Endothelial cell of umbilical vein (primary cell): ENCODE measurements around the gene ZBTB7C. TPM values are rescaled to one million over a fixed set of nuclear protein-coding genes. Genes with fewer than 3 reads are reported as not detected.

Experiments
- BruUV-seq: library from RNA; stranded (reverse); fragments of 400-500 nt; replicated peaks from 2 replicates; lab custom pipeline; 2021; lab: Mats Ljungman, UMichigan
- CTCF ChIA-PET: fragments of 300-600, 350-600 bp; sonication (Branson Sonifier 250); formaldehyde crosslinking; loops from one replicate; lab custom pipeline; 2021; ENCODE audit warnings: antibody characterized with exemption, inconsistent platforms; lab: Charles Lee
- POLR2A ChIA-PET: fragments of 300-600, 350-600 bp; sonication (Branson Sonifier 250); formaldehyde crosslinking; loops from one replicate; lab custom pipeline; 2021; ENCODE audit warnings: antibody characterized with exemption, inconsistent platforms; lab: Charles Lee
- DNase-seq: peaks from one replicate; pipeline ENCODE4 v3.0.0-alpha.2; 2011; ENCODE audit warnings: low read depth, low spot score
- FAIRE-seq: peaks from 2 replicates; lab custom pipeline; 2011; peaks lifted over from hg19 to GRCh38; lab: Jason Lieb, UNC
- H2AFZ ChIP-seq: 2 replicates; pipeline ENCODE4 v1.6.0; 2012; ENCODE audit warnings: low read depth, low read length, control low read depth, inconsistent platforms
- H3K27ac ChIP-seq: 2 replicates; pipeline ENCODE4 v1.5.1; 2011; ENCODE audit warnings: low read depth, mild to moderate bottlenecking, control low read depth, low read length, moderate library complexity; ENCODE audit not compliant: insufficient read depth
- H3K27me3 ChIP-seq, 2 experiments: 2 replicates each; pipeline versions ENCODE4 v1.6.0 to v1.6.1; 2011; ENCODE audit warnings: low read length in 2 of 2, mixed read lengths in 1 of 2; ENCODE audit not compliant: control insufficient read depth in 2 of 2, insufficient read depth in 2 of 2
- H3K36me3 ChIP-seq, 2 experiments: 2 replicates in 1 of 2; 3 replicates in 1 of 2; pipeline ENCODE4 v1.5.1; 2011; ENCODE audit warnings: low read length in 2 of 2, mild to moderate bottlenecking in 1 of 2, moderate library complexity in 1 of 2; ENCODE audit not compliant: control insufficient read depth in 2 of 2, insufficient read depth in 2 of 2; ENCODE audit errors: extremely low read depth in 1 of 2
- H3K4me1 ChIP-seq: 3 replicates; pipeline ENCODE4 v1.5.1; 2011; ENCODE audit warnings: mild to moderate bottlenecking, low read length; ENCODE audit not compliant: control insufficient read depth, insufficient read depth; ENCODE audit errors: extremely low read depth
- H3K4me2 ChIP-seq: 2 replicates; pipeline ENCODE4 v1.6.1; 2011; ENCODE audit warnings: low read length, control low read depth, mixed read lengths; ENCODE audit not compliant: insufficient read depth
- H3K4me3 ChIP-seq, 3 experiments: fragments of 200-600 bp in 1 of 3; sonication (generic), shearing (Covaris generic) in 1 of 3; replicated peaks in 1 of 3; 2 replicates each; pipeline ENCODE4 v1.5.1; 2011 to 2016; ENCODE audit warnings: control low read depth in 3 of 3, low read length in 3 of 3, mild to moderate bottlenecking in 2 of 3, inconsistent platforms in 1 of 3, low read depth in 1 of 3, moderate library complexity in 1 of 3; ENCODE audit not compliant: insufficient read depth in 1 of 3
- H3K79me2 ChIP-seq: 2 replicates; pipeline ENCODE4 v1.6.0; 2012; ENCODE audit warnings: low read length, inconsistent platforms; ENCODE audit not compliant: control insufficient read depth, insufficient read depth
- H3K9ac ChIP-seq: replicated peaks from 2 replicates; pipeline ENCODE3; 2011; ENCODE audit warnings: low read length, control low read depth; ENCODE audit not compliant: insufficient read depth; ENCODE audit errors: extremely low read depth
- H3K9me1 ChIP-seq: replicated peaks from 3 replicates; pipeline ENCODE4 v1.6.0; 2011; ENCODE audit warnings: mild to moderate bottlenecking, low read length; ENCODE audit not compliant: control insufficient read depth, insufficient read depth; ENCODE audit errors: extremely low read depth
- H3K9me3 ChIP-seq: replicated peaks from 2 replicates; pipeline ENCODE4 v1.5.1; 2012; ENCODE audit warnings: low read length, inconsistent platforms; ENCODE audit not compliant: control insufficient read depth, insufficient read depth
- H4K20me1 ChIP-seq: replicated peaks from 2 replicates; pipeline ENCODE3; 2011; ENCODE audit warnings: mild to moderate bottlenecking, low read length; ENCODE audit not compliant: control insufficient read depth, insufficient read depth; ENCODE audit errors: extremely low read depth
- CTCF ChIP-seq, 2 donors: IDR thresholded peaks; 1 replicate in 1 of 2; 2 replicates in 1 of 2; pipeline ENCODE4 v1.5.1; 2011; ENCODE audit warnings: low read length in 2 of 2, mild to moderate bottlenecking in 2 of 2, moderate library complexity in 2 of 2, control low read depth in 1 of 2, inconsistent platforms in 1 of 2, low read depth in 1 of 2; ENCODE audit not compliant: insufficient read depth in 1 of 2; ENCODE audit errors: extremely low read depth in 1 of 2
- EZH2 ChIP-seq: IDR thresholded peaks from 2 replicates; pipeline ENCODE4 v1.6.1; 2012; ENCODE audit warnings: borderline replicate concordance, low read depth, mild to moderate bottlenecking, moderate library complexity, low read length, inconsistent platforms; ENCODE audit not compliant: severe bottlenecking
- FOS ChIP-seq: IDR thresholded peaks from 2 replicates; pipeline ENCODE4 v1.6.1; 2011; ENCODE audit warnings: mild to moderate bottlenecking, low read length, moderate library complexity, borderline replicate concordance; ENCODE audit not compliant: insufficient read depth
- GATA2 ChIP-seq: IDR thresholded peaks from 2 replicates; pipeline ENCODE4 v1.7.0; 2011; ENCODE audit warnings: low read depth, mild to moderate bottlenecking, moderate library complexity, mixed read lengths, low read length; ENCODE audit not compliant: insufficient read length, insufficient read depth
- JUN ChIP-seq: IDR thresholded peaks from 2 replicates; pipeline ENCODE4 v1.6.1; 2011; ENCODE audit warnings: borderline replicate concordance, low read depth; ENCODE audit not compliant: insufficient read length, insufficient read depth
- MAX ChIP-seq: IDR thresholded peaks from 2 replicates; pipeline ENCODE4 v1.6.1; 2011; ENCODE audit not compliant: insufficient read depth, insufficient read length
- MYC ChIP-seq: IDR thresholded peaks from one replicate; pipeline ENCODE4 v1.6.1; 2011; ENCODE audit warnings: mild to moderate bottlenecking, low read depth, low read length
- POLR2A ChIP-seq: IDR thresholded peaks from 2 replicates; pipeline ENCODE4 v1.6.1; 2012; ENCODE audit warnings: low read depth, mild to moderate bottlenecking, control low read depth, low read length
- POLR2AphosphoS5 ChIP-seq: IDR thresholded peaks from 2 replicates; pipeline ENCODE4 v1.6.1; 2012; ENCODE audit warnings: low read depth, mild to moderate bottlenecking, control low read depth, low read length, moderate library complexity; ENCODE audit not compliant: insufficient read depth
- dilution Hi-C: fragments of 300-500 bp; cut with MboI; formaldehyde crosslinking; loops from one replicate; pipeline ENCODE4 v1.15.0; 2019; ENCODE audit warnings: low sequenced_read_pairs; ENCODE audit not compliant: extremely low pct_ligation_motif_present
- intact Hi-C: fragments of 100-400 bp; cut with micrococcal nuclease; formaldehyde crosslinking; loops from one replicate; pipeline ENCODE4 v1.10.0; 2022
- polyA plus RNA-seq, 4 experiments: library from polyadenylated mRNA; depleted of rRNA in 3 of 4; stranded (reverse) in 3 of 4; unstranded in 1 of 4; fragments of >200 nt; gene quantifications; 2 replicates each; pipeline versions ENCODE4 v1.2.1 to v1.2.3, GENCODE V29; 2011 to 2012; ENCODE audit warnings: missing spikeins in 1 of 4
- total RNA-seq: library from RNA; stranded (reverse); gene quantifications from 2 replicates; pipeline ENCODE4 v1.2.3, GENCODE V29; 2021

ZBTB7C gene
- total and polyA plus RNA-seq, 2 donors (not counting 3 experiments of a cell fraction or from before 2014, with no cell fraction given), result not detected

GRCh38 chr18:48203288-48203945 lies 205.8 kb downstream of the ZBTB7C start:
- DNase-seq (no peak), FAIRE-seq (no peak)
- H3K9ac ChIP-seq, result no peak overlapping the region
- H3K27ac ChIP-seq, result no peak overlapping the region
- dilution Hi-C loops (no loop called here), intact Hi-C loops (no loop called here)
- no peaks in the 10 kb centered on the region for H3K36me3 ChIP-seq
- H3K4me2 ChIP-seq, result no peak overlapping the region
- ChIA-PET POLR2A (no interaction called here), CTCF (no interaction called here)
- no peaks in the 10 kb centered on the region for H3K9me3 ChIP-seq
- BruUV-seq, result no TSS peak
- no peak for TF ChIP-seq JUN
- no peaks in the 10 kb centered on the region for H4K20me1 ChIP-seq
- no peaks in the 10 kb centered on the region for H3K4me1 ChIP-seq
- H3K4me3 ChIP-seq, result no peak overlapping the region
- peaks cover 0 to 1% of the 10 kb centered on the region in 2 experiments for H3K27me3 ChIP-seq
- H2AFZ ChIP-seq, result no peak overlapping the region
- no peaks in the 10 kb centered on the region for H3K79me2 ChIP-seq
- H3K9me1 ChIP-seq, result no peaks in the 10 kb centered on the region

GRCh38 chr18:48202350-48203260 lies 206.6 kb downstream of the ZBTB7C start:
- CTCF ChIA-PET, result no interaction called here
- no peak for FAIRE-seq
- dilution Hi-C loops, result no loop called here

More at GRCh38 chr18:48202350-48203260, 206.6 kb downstream of the ZBTB7C start:
- Histone ChIP-seq H3K4me3 (no peak overlapping the region), H3K27me3 (peaks cover 0 to 3% of the 10 kb centered on the region in 2 experiments), H3K79me2 (no peaks in the 10 kb centered on the region), H3K9me1 (no peaks in the 10 kb centered on the region), H3K4me1 (no peaks in the 10 kb centered on the region), H3K27ac (no peak overlapping the region), H2AFZ (no peak overlapping the region), H4K20me1 (no peaks in the 10 kb centered on the region), H3K4me2 (no peak overlapping the region), H3K9me3 (no peaks in the 10 kb centered on the region), H3K36me3 (no peaks in the 10 kb centered on the region), H3K9ac (no peak overlapping the region)
- TF ChIP-seq FOS, result no peak
- TF ChIP-seq MAX, result no peak
- no peak for TF ChIP-seq GATA2
- no peak for TF ChIP-seq JUN
- TF ChIP-seq EZH2, result no peak
- TF ChIP-seq POLR2A, result no peak
- no peak for TF ChIP-seq CTCF (IDR thresholded peaks at IDR 0.05; ENCODE audit: extremely low read depth in 1 of 2, insufficient read depth in 1 of 2, low read depth in 1 of 2, low read length in 2 of 2)
- TF ChIP-seq POLR2AphosphoS5, result no peak
- no peak for TF ChIP-seq MYC
- intact Hi-C loops, result no loop called here
- POLR2A ChIA-PET, result no interaction called here
- DNase-seq, result no peak
- BruUV-seq, result no TSS peak
